Heart right ventricle (tissue), 16 donors: Measurements from ENCODE around the gene ARFGEF3. TPM values are rescaled to one million over a fixed set of nuclear protein-coding genes. Genes with fewer than 3 reads are reported as not detected.

Experiments
- ATAC-seq, 8 donors: fragments of 200-7000 bp; cut with Tn5 transposase; one replicate each; pipeline ENCODE4 v1.9.1; 2020; ENCODE audit warnings: mild to moderate bottlenecking in 8 of 8, moderate library complexity in 8 of 8, moderate number of reproducible peaks in 1 of 8
- DNase-seq, 2 donors: peaks; one replicate each; pipeline ENCODE4 v3.0.0-alpha.2; 2020
- H3K27ac ChIP-seq, 10 donors: fragments of 200-600 bp; sonication (generic) in 2 of 10; one replicate each; pipeline versions ENCODE4 v1.5.0 to v1.8.0; 2020 to 2022; ENCODE audit warnings: mild to moderate bottlenecking in 3 of 10
- H3K27me3 ChIP-seq, 7 donors: fragments of 200-600 bp; one replicate each; pipeline ENCODE4 v1.8.0; 2021 to 2022; ENCODE audit warnings: mild to moderate bottlenecking in 2 of 7
- H3K36me3 ChIP-seq, 9 donors: fragments of 200-600 bp; sonication (generic) in 1 of 9; one replicate each; pipeline versions ENCODE4 v1.5.0 to v1.8.0; 2020 to 2022; ENCODE audit warnings: mild to moderate bottlenecking in 2 of 9
- H3K4me1 ChIP-seq, 9 donors: fragments of 200-600 bp; sonication (generic) in 1 of 9; one replicate each; pipeline versions ENCODE4 v1.5.0 to v1.8.0; 2020 to 2022; ENCODE audit warnings: mild to moderate bottlenecking in 4 of 9
- H3K4me3 ChIP-seq, 10 donors: fragments of 200-600 bp; sonication (generic) in 2 of 10; one replicate each; pipeline versions ENCODE4 v1.5.0 to v1.8.0; 2020 to 2022; ENCODE audit warnings: mild to moderate bottlenecking in 7 of 10, moderate library complexity in 2 of 10
- H3K9me3 ChIP-seq, 11 donors: fragments of 200-600 bp in 10 of 11; sonication (generic) in 2 of 11; one replicate each; pipeline versions ENCODE4 v1.5.0 to v1.8.0; 2013 to 2022; ENCODE audit warnings: mild to moderate bottlenecking in 2 of 11, control low read depth in 1 of 11, moderate library complexity in 1 of 11
- WGBS, 2 donors: extraction: QIAGEN DNeasy Blood & Tissue Kit; methylation state at CpG; one replicate each; pipeline ENCODE4 v1.1.7; 2013; ENCODE audit warnings: inconsistent platforms in 1 of 2; 5-methylcytosine and 5-hydroxymethylcytosine counted together
- intact Hi-C, 10 donors: fragments of 100-400 bp; cut with DNase I; formaldehyde crosslinking; loops; one replicate each; pipeline versions ENCODE4 v1.11.1 to v1.14.2; 2022
- polyA plus RNA-seq, 2 donors: library from polyadenylated mRNA; stranded (reverse); fragments of 200-250 nt; gene quantifications; one replicate each; pipeline ENCODE4 v1.2.3, GENCODE V29; 2013
- total RNA-seq, 10 donors: library from RNA; stranded (reverse); fragmentation: NEBNext Ultra II Directional in 3 of 10; extraction: Animal tissue kit (Norgen Biotek cat#: 25700) in 3 of 10; gene quantifications; one replicate each; pipeline versions ENCODE4 v1.2.1 to v1.2.4, GENCODE V29; 2021 to 2023
- TF ChIP-seq, protein P1 (sequence below), 9 donors: fragments of 200-600 bp; sonication (generic) in 2 of 9; IDR thresholded peaks; one replicate each; pipeline versions ENCODE4 v1.5.0 to v1.8.0; 2021 to 2022; ENCODE audit warnings: antibody characterized with exemption in 9 of 9, mild to moderate bottlenecking in 5 of 9, moderate library complexity in 1 of 9
- donor health status: Arrhythmogenic right ventricular cardiomyopathy.
- donor health status: ischemic (EF 13 %, LVEDD 7.1; RV severe dilation, severe dysfunction).
- donor health status: healthy with polysubstance abuse.
- donor health status: DM: no; HTN: yes; CAD: no.
- donor health status: DM: no; HTN: no; CAD: no.
- donor health status: ischemic (EF 25% LVEDD 6.9; RV normal size, moderate dysfunction).
- donor health status: ischemic (EF 25% LVEDD 5.7; RV mildly dilated, moderate dysfunction).
- donor health status: healthy.
- donor health status: DM: yes; HTN: yes; CAD: no.
- donor health status: Ischemic cardiomyopathy.
- donor health status: ischemic (EF 35%, LVEDD 5.7; RV mildly dilated, moderate dysfunction).
- donor health status: nonischemic (EF 11% LVEDD 7.7; RV severe dilation, severe dysfunction).
- donor health status: DM: yes; HTN: yes; CAD: no.
- donor health status: PGD.
- donor health status: ischemic (EF 29% LVEDD 5.4; RV normal size, mild dysfunction).
- donor health status: nonischemic (EF 23%, LVEDD 6.1; RV moderate dilation, normal function).

Gene ARFGEF3
- total and polyA plus RNA-seq, 12 donors, result 0.33 to 11.1 (median 3.3) TPM

DNA sequence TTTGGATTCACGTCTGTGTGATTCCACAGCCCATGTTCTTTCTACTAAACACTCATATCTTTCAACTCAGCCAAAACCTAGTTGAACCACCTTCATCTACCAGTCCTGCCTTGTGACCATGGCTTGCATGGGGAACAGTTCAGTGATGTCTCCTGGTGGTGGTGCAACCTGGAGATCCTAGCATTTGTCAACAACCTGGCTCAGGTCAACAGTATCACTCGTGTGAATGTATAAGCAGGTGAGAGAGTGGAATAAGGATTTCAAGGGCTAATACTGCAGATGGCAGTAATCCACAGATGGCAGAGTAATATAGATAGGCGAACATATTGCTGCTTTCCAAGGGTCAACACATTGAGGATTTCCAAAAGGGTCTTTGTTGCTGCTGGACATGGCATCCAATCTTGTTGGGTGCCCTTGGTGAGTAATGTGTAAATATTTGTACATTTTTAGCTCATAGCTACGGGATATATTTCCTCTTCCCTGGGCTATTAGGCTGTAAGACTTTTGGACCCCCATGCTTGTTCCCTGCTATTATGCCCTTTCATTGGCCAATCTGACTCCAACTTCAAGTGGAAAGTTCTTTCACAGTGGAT, 43.1 kb downstream of the ARFGEF3 start:
- H3K4me1 ChIP-seq, result peaks cover 0 to 14% (median 7%) of the 10 kb centered on the region in 9 donors
- H3K9me3 ChIP-seq, result no peaks in the 10 kb centered on the region
- DNase-seq, result no peak
- WGBS, 2 donors, result 84 to 89% methylated on average over 4 of the region's 4 CpGs
- no peak overlapping the region for H3K4me3 ChIP-seq
- intact Hi-C loops, result no loop called here
- peak overlapping the region in 1 of 10 donors; percentile 48 for H3K27ac ChIP-seq
- H3K36me3 ChIP-seq, result no peaks in the 10 kb centered on the region
- no peaks in the 10 kb centered on the region for H3K27me3 ChIP-seq
- ATAC-seq, result no peak
- TF ChIP-seq, protein P1, sequence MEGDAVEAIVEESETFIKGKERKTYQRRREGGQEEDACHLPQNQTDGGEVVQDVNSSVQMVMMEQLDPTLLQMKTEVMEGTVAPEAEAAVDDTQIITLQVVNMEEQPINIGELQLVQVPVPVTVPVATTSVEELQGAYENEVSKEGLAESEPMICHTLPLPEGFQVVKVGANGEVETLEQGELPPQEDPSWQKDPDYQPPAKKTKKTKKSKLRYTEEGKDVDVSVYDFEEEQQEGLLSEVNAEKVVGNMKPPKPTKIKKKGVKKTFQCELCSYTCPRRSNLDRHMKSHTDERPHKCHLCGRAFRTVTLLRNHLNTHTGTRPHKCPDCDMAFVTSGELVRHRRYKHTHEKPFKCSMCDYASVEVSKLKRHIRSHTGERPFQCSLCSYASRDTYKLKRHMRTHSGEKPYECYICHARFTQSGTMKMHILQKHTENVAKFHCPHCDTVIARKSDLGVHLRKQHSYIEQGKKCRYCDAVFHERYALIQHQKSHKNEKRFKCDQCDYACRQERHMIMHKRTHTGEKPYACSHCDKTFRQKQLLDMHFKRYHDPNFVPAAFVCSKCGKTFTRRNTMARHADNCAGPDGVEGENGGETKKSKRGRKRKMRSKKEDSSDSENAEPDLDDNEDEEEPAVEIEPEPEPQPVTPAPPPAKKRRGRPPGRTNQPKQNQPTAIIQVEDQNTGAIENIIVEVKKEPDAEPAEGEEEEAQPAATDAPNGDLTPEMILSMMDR (IDR thresholded peaks at IDR 0.05), result no peak

DNA sequence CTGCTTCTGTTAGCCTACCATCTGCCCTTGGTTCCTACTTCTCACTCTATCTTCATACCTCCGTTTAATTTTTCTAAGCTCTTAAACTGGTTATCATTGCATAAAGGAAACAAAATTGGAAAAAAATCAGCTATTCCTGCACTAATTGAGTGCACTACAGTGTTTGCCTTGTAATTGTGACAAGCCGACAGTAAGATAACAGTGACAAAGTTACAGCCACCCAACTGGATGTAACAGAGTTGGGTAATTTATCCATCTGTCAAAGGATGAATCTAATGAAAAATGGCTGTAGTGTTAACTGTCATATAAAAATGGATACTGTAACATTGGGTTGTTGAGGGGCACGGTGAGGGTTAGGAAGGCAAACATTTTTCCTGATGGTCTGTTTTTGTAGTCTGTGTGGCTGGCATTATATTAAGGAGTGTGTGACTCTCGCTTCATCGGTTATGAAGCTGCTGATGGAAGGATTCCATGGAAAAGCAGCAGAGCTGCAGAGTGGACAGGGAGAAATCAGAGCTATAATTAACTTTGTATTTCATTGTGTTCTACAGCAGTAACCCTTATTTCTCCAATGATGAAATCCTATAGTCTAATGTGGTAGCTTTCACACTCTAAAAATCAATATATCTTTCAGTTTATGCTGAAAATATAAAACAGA, 43.8 kb downstream of the ARFGEF3 start:
- Histone ChIP-seq H3K27me3 (no peaks in the 10 kb centered on the region), H3K4me3 (no peak overlapping the region), H3K4me1 (peaks cover 0 to 14% (median 7%) of the 10 kb centered on the region in 9 donors), H3K27ac (peak overlapping the region in 6 of 10 donors; percentile 48 to 69 (median 60)), H3K9me3 (no peaks in the 10 kb centered on the region), H3K36me3 (no peaks in the 10 kb centered on the region)
- WGBS, 2 donors, result 33 to 46% methylated on average over 5 of the region's 5 CpGs
- TF ChIP-seq, protein P1 (IDR thresholded peaks at IDR 0.05), result no peak
- DNase-seq, result no peak
- ATAC-seq, result peak in 7 of 8 donors; percentile 43 to 90 (median 82)
- intact Hi-C loops, result no loop called here

DNA sequence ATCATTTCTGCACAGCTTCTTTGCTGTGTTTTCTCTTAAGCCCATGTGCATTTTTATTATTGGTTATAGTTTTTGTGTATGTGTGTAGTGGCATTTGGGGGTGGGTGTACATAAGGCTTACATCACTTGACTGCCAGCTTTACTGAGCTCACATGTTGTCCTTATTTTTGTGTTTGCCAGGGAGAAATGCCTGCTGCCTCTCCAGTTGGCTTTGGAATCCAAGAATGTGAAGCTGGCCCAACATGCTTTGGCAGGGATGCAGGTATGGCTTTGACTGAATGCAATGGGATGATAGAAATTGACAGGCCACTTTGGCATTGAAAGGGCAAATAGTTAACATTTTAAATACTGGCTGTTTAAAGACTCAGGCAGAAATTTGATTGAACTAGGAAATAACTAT, 45.1 kb downstream of the ARFGEF3 start:
- intact Hi-C loops, result no loop called here
- peaks cover 0 to 14% (median 7%) of the 10 kb centered on the region in 9 donors for H3K4me1 ChIP-seq
- no peak for DNase-seq
- H3K27me3 ChIP-seq, result no peaks in the 10 kb centered on the region
- no peaks in the 10 kb centered on the region for H3K36me3 ChIP-seq
- ATAC-seq, result peak in 3 of 8 donors; percentile 29 to 55 (median 47)
- no peak overlapping the region for H3K4me3 ChIP-seq
- TF ChIP-seq, protein P1 (IDR thresholded peaks at IDR 0.05), result no peak
- H3K27ac ChIP-seq, result peak overlapping the region in 6 of 10 donors; percentile 48 to 69 (median 60)
- H3K9me3 ChIP-seq, result no peaks in the 10 kb centered on the region

DNA sequence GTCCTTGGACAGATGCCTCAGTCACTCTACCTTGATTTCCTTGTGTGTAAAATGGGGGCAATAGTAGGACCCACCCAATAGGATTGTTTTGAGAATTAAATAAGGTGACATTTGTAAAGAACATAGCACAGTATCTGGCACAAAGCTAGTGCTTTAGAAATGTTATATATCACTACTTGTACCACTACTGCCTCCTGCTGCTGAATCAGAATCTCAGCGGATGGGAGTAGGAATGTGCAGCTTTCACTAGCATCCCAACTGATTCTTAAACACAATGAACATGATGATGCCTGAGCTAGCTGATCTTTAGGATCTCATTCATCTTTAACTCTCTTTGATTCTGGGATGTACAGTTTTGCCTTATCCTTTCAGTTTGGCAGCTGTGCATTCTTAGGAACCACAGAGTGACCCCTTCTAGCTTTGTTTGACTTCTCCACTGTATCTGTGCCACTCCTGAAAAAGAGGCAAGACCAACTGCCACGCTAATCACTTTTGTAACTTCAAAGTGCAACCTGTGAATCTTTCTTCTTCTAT, 49.4 kb downstream of the ARFGEF3 start:
- TF ChIP-seq, protein P1 (IDR thresholded peaks at IDR 0.05), result peak in 1 of 9 donors; percentile 22
- 86 to 88% methylated on average over 2 of the region's 2 CpGs for WGBS, 2 donors
- intact Hi-C loops, result loop anchor here in 1 of 10 donors (10.0 kb wide), 1 partner anchor 96 kb away; no protein-coding TSS in a partner anchor
- DNase-seq (no peak), ATAC-seq (no peak)
- no peak overlapping the region for H3K27ac ChIP-seq
- peaks cover 0 to 12% (median 0%) of the 10 kb centered on the region in 9 donors for H3K4me1 ChIP-seq
- no peaks in the 10 kb centered on the region for H3K9me3 ChIP-seq
- no peaks in the 10 kb centered on the region for H3K27me3 ChIP-seq
- H3K4me3 ChIP-seq, result no peak overlapping the region
- H3K36me3 ChIP-seq, result no peaks in the 10 kb centered on the region
